ENCODE measurements around the gene LPP. TPM values are rescaled to one million over a fixed set of nuclear protein-coding genes. Genes with fewer than 3 reads are reported as not detected.
A peak's percentile ranks its signal among the peaks of the same experiment; 100 is the strongest.

LPP gene
- total RNA-seq, 1 experiment from 2014 or later, result 17.4 TPM

- DNase-seq (ENCODE audit: low read depth), result no peak
Measured at GRCh38 chr3:188218603-188219002, 64.6 kb downstream of the LPP start.

- no peak for DNase-seq (ENCODE audit: low read depth)
Measured at GRCh38 chr3:188219147-188219546, 65.2 kb downstream of the LPP start.

- DNase-seq (ENCODE audit: low read depth), result no peak
Measured at GRCh38 chr3:188220097-188220788, 66.3 kb downstream of the LPP start.

GRCh38 chr3:188220988-188221818 lies 67.2 kb downstream of the LPP start:
- peak; percentile 76 for DNase-seq (ENCODE audit: low read depth)

GRCh38 chr3:188223936-188224335 lies 70.0 kb downstream of the LPP start:
- DNase-seq (ENCODE audit: low read depth), result no peak

GRCh38 chr3:188227442-188227841 lies 73.5 kb downstream of the LPP start:
- no peak for DNase-seq (ENCODE audit: low read depth)

GRCh38 chr3:188229177-188229576 lies 75.2 kb downstream of the LPP start:
- no peak for DNase-seq (ENCODE audit: low read depth)

GRCh38 chr3:188229726-188230125 lies 75.8 kb downstream of the LPP start:
- DNase-seq (ENCODE audit: low read depth), result no peak

GRCh38 chr3:188230962-188231361 lies 77.0 kb downstream of the LPP start:
- DNase-seq (ENCODE audit: low read depth), result peak; percentile 78

GRCh38 chr3:188231456-188231855 lies 77.5 kb downstream of the LPP start:
- no peak for DNase-seq (ENCODE audit: low read depth)

GRCh38 chr3:188232656-188233055 lies 78.7 kb downstream of the LPP start:
- DNase-seq (ENCODE audit: low read depth), result no peak

- DNase-seq (ENCODE audit: low read depth), result no peak
Measured at GRCh38 chr3:188233320-188233719, 79.4 kb downstream of the LPP start.

GRCh38 chr3:188234132-188234531 lies 80.2 kb downstream of the LPP start:
- DNase-seq (ENCODE audit: low read depth), result peak; percentile 47

GRCh38 chr3:188236271-188236670 lies 82.3 kb downstream of the LPP start:
- DNase-seq (ENCODE audit: low read depth), result no peak

- DNase-seq (ENCODE audit: low read depth), result no peak
Measured at GRCh38 chr3:188239035-188239434, 85.1 kb downstream of the LPP start.

GRCh38 chr3:188239577-188239976 lies 85.6 kb downstream of the LPP start:
- no peak for DNase-seq (ENCODE audit: low read depth)

GRCh38 chr3:188240189-188240981 lies 86.4 kb downstream of the LPP start:
- DNase-seq (ENCODE audit: low read depth), result no peak

GRCh38 chr3:188241072-188241471 lies 87.1 kb downstream of the LPP start:
- no peak for DNase-seq (ENCODE audit: low read depth)

- no peak for DNase-seq (ENCODE audit: low read depth)
Measured at GRCh38 chr3:188241883-188242282, 87.9 kb downstream of the LPP start.

- DNase-seq (ENCODE audit: low read depth), result no peak
Measured at GRCh38 chr3:188242436-188243123, 88.6 kb downstream of the LPP start.

GRCh38 chr3:188243124-188243795 lies 89.3 kb downstream of the LPP start:
- DNase-seq (ENCODE audit: low read depth), result no peak
